Thoracic aorta endothelial cell (primary cell): ENCODE results near the gene DLGAP5. TPM values are rescaled to one million over a fixed set of nuclear protein-coding genes. Genes with fewer than 3 reads are reported as not detected.

Experiments
- total RNA-seq: library from RNA; depleted of rRNA; stranded (reverse); fragments of >200 nt; gene quantifications from 2 replicates; pipeline ENCODE4 v1.2.3, GENCODE V29; 2012

The DLGAP5 gene
- 89.0 and 149 TPM in 2 replicates for total RNA-seq

GRCh38 chr14:55191203-55192053, at the start of gene DLGAP5:
Gene DLGAP5, minus strand, starts transcription at chr14:55191585. Its CDS starts 2,406 bp downstream, at chr14:55189179.

GRCh38 chr14:55129086-55129427, 62.3 kb downstream of the DLGAP5 start, which contains the start of gene LGALS3:
Gene LGALS3, plus strand, starts transcription at chr14:55129252. Its CDS starts 8,122 bp downstream, at chr14:55137374.

Other genes starting within 250 kb of the DLGAP5 start
- gene WDHD1, start 164.5 kb downstream of the DLGAP5 start, total RNA-seq, result 23.9 and 31.1 TPM in 2 replicates
- 40.2 and 50.1 TPM in 2 replicates for gene SOCS4, start 164.3 kb downstream of the DLGAP5 start, total RNA-seq
- 88.6 and 92.5 TPM in 2 replicates for gene MAPK1IP1L, start 139.9 kb downstream of the DLGAP5 start, total RNA-seq
- gene LGALS3, start 62.3 kb downstream of the DLGAP5 start, total RNA-seq, result 34.6 and 37.5 TPM in 2 replicates
- gene FBXO34, start 79.8 kb upstream of the DLGAP5 start, total RNA-seq, result 20.9 and 26.3 TPM in 2 replicates
- gene ATG14, start 220.2 kb upstream of the DLGAP5 start, total RNA-seq, result 15.3 and 15.7 TPM in 2 replicates
- not detected in 2 replicates for gene TBPL2, start 249.0 kb upstream of the DLGAP5 start, total RNA-seq